K562 treated with DMSO at 1 percent for 24 hours (cell line): ENCODE results near the gene ARHGAP18. TPM values are rescaled to one million over a fixed set of nuclear protein-coding genes. Genes with fewer than 3 reads are reported as not detected.

Source experiments
- total RNA-seq: library from RNA; unstranded; fragments of 300-600 nt; gene quantifications from 2 replicates; pipeline ENCODE4 v1.2.3, GENCODE V29; 2022; ENCODE audit warnings: low read depth; ENCODE audit not compliant: insufficient read depth

ARHGAP18 gene
- total RNA-seq = 10.6 and 12.5 TPM in 2 replicates

GRCh38 chr6:129709769-129710449 is at the start of gene ARHGAP18:
Gene ARHGAP18 (minus strand): TSS chr6:129710177. CDS start chr6:129710136, 41 bp downstream.

Other genes with a start within 250 kb of the ARHGAP18 start
- not detected in 2 replicates for gene TMEM244, start 151.1 kb upstream of the ARHGAP18 start, total RNA-seq